Measurements from ENCODE around the gene PMEPA1. TPM values are rescaled to one million over a fixed set of nuclear protein-coding genes. Genes with fewer than 3 reads are reported as not detected.

PMEPA1 gene
- total RNA-seq, 1 donor from 2014 or later = 56.8 TPM

DNA sequence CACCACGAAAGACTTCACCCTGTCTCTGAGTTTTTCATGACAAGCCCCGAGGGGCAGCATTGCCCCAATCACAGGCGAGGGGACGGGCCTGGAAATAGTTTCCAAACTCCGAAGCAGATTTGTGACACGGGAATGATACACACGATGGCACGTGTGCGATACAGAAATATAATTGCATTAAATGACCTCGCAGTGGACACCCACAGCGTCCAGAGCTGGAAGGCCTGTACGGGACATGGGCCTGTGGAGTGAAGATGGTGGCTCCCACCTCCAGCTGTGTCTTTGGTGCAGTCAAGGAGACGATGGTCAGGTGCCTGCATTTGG is 43.0 kb downstream of the PMEPA1 start:
- Histone ChIP-seq H3K27me3 (no peaks in the 10 kb centered on the region), H3K36me3 (no peaks in the 10 kb centered on the region), H3K4me1 (peaks cover 8 to 67% of the 10 kb centered on the region in 2 donors), H3K4me3 (no peak overlapping the region), H3K9me3 (no peaks in the 10 kb centered on the region), H3K27ac (peak overlapping the region; percentile 17 to 32)
- DNase-seq (ENCODE audit: low spot score in 2 of 2) = no peak
- TF ChIP-seq, protein P1, sequence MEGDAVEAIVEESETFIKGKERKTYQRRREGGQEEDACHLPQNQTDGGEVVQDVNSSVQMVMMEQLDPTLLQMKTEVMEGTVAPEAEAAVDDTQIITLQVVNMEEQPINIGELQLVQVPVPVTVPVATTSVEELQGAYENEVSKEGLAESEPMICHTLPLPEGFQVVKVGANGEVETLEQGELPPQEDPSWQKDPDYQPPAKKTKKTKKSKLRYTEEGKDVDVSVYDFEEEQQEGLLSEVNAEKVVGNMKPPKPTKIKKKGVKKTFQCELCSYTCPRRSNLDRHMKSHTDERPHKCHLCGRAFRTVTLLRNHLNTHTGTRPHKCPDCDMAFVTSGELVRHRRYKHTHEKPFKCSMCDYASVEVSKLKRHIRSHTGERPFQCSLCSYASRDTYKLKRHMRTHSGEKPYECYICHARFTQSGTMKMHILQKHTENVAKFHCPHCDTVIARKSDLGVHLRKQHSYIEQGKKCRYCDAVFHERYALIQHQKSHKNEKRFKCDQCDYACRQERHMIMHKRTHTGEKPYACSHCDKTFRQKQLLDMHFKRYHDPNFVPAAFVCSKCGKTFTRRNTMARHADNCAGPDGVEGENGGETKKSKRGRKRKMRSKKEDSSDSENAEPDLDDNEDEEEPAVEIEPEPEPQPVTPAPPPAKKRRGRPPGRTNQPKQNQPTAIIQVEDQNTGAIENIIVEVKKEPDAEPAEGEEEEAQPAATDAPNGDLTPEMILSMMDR (IDR thresholded peaks at IDR 0.05) = no peak
- intact Hi-C loops (cut with DNase I) = loop anchor here (1.0 to 10.0 kb wide), 2 partner anchors 42 to 298 kb away; no protein-coding TSS in a partner anchor

DNA sequence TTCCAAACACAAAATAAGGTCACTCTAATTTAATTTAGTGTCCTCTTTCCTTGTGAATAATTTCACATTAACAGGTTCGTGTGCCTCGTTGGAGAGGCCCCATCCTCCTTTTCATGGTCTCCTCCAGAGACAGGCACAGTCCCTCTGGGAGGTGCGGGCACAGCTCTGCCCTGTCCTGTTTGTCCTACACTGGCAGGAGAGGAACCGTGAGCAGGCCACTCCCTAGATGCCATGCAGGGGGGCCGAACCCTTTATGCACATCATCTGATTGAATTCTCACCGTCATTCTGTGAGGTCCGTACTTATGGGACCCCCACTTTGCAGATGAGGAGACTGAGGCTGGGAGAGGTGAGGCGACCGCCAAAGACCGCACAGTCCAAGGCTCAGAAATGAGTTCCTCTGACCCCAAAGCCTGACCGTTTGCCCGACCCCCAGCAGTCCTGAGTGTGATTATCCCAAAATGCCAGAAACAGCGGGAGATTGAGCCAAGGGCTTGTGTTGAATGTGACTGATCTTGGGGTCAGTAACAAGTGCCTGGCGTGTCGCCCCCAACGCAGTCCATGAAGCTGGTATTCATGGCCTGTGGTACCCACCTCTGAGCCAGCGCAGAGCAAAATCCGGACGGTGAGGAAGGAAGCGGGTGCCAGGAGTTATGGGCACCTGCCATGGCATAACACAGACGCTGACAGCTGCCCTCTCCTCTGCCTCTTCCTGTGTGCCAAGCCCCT is 43.5 kb downstream of the PMEPA1 start:
- H3K27ac ChIP-seq = peak overlapping the region in 1 of 2 donors; percentile 32
- DNase-seq (ENCODE audit: low spot score in 2 of 2) = no peak

DNA sequence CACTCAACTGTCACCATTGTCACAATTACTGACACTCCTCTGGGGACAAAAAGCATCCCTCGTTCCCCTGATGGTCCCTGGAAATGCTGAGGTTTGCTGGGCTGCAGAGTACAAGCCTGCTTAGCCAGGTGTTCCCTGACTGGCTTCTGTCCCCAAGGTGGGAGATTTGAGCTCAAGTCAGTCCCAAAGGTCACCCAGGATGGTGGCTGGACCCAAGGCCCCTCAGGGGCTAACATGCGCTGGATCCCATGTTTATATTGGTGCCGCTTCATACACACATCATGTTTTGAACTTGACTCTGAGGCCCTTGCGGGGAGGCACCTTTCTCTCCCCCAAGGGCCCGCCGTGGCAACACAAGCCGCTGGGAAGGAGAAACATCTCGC is 44.2 kb downstream of the PMEPA1 start:
- Histone ChIP-seq H3K4me1 (peaks cover 7 to 69% of the 10 kb centered on the region in 2 donors), H3K36me3 (no peaks in the 10 kb centered on the region), H3K27me3 (no peaks in the 10 kb centered on the region), H3K27ac (no peak overlapping the region), H3K4me3 (no peak overlapping the region), H3K9me3 (no peaks in the 10 kb centered on the region)
- TF ChIP-seq, protein P1 (IDR thresholded peaks at IDR 0.05) = no peak
- peak in 1 of 2 donors; percentile 49 for DNase-seq (ENCODE audit: low spot score in 2 of 2)
- intact Hi-C loops (cut with DNase I) = loop anchor here (10.0 kb wide), 1 partner anchor 299 kb away; no protein-coding TSS in a partner anchor

More for the DNA sequence above, 43.5 kb downstream of the PMEPA1 start:
- no peaks in the 10 kb centered on the region for H3K36me3 ChIP-seq
- no peak overlapping the region for H3K4me3 ChIP-seq
- intact Hi-C loops (cut with DNase I) = loop anchor here (10.0 kb wide), 1 partner anchor 299 kb away; no protein-coding TSS in a partner anchor
- TF ChIP-seq, protein P1 (IDR thresholded peaks at IDR 0.05) = no peak
- no peaks in the 10 kb centered on the region for H3K9me3 ChIP-seq
- no peaks in the 10 kb centered on the region for H3K27me3 ChIP-seq
- H3K4me1 ChIP-seq = peaks cover 7 to 67% of the 10 kb centered on the region in 2 donors

DNA sequence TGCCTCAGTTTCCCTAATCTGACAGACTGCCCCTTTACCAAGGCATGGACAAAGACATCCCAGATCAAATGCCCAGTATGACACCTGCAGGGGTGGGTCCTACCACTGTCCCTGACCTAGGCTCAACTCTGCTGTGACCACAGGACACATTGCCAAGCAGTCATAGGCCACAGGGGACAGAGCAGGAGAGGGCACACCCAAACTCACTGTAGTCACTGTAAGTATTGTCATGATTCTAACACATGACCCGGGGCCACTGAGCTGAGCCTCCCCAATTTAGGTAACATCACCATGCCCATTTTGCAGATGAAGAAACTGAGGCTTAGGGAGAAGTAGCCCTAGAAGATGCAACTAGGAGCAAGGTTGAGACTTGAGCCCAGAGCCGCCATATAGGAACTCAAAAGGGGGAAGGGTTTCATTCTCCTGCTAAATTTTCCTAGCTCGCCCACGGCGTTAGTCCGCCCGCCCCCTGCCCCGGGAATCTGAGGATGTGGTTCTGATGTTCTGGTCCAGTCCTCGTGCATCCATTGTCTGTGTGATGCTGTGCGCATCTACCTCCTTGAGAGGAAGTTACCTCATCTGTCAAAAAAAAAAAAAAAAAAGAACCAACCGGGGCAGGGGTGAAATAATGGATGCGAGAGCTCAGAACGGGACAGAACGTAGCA is 44.8 kb downstream of the PMEPA1 start:
- DNase-seq (ENCODE audit: low spot score in 2 of 2) = peak in 1 of 2 donors; percentile 27
- Histone ChIP-seq H3K27me3 (no peaks in the 10 kb centered on the region), H3K4me1 (peaks cover 7 to 69% of the 10 kb centered on the region in 2 donors), H3K27ac (peak overlapping the region in 1 of 2 donors; percentile 28), H3K36me3 (no peaks in the 10 kb centered on the region), H3K9me3 (no peaks in the 10 kb centered on the region), H3K4me3 (peak overlapping the region in 1 of 2 donors; percentile 9)
- TF ChIP-seq, protein P1 (IDR thresholded peaks at IDR 0.05) = no peak
- intact Hi-C loops (cut with DNase I) = loop anchor here (10.0 kb wide), 1 partner anchor 300 kb away; no protein-coding TSS in a partner anchor

DNA sequence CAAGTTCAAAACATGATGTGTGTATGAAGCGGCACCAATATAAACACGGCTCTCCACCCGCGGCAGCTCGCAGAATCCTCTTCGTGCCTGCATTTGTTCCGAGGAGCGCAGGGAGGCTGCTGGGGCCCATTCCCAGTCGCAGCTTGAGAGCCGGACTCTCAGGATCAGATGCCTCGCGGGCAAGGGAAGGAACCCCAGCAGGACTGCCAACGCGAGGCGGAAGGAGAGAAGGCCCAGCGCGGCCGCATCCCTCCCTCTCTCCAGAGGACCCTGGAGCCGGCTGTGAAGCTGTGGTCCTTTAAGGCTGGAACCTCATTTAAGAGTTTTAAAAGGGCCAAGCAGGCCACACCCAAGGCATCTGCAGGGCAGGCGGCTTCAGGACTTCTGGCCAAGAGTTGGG is 45.3 kb downstream of the PMEPA1 start:
- Histone ChIP-seq H3K27ac (peak overlapping the region in 1 of 2 donors; percentile 28), H3K9me3 (no peaks in the 10 kb centered on the region), H3K4me1 (peaks cover 7 to 67% of the 10 kb centered on the region in 2 donors), H3K36me3 (peaks cover 0 to under 1% of the 10 kb centered on the region in 2 donors), H3K27me3 (no peaks in the 10 kb centered on the region), H3K4me3 (peak overlapping the region in 1 of 2 donors; percentile 9)
- TF ChIP-seq, protein P1 (IDR thresholded peaks at IDR 0.05) = no peak
- intact Hi-C loops (cut with DNase I) = loop anchor here (10.0 kb wide), 1 partner anchor 300 kb away; no protein-coding TSS in a partner anchor
- DNase-seq (ENCODE audit: low spot score in 2 of 2) = peak; percentile 8 to 63
